Esophagus muscularis mucosa (tissue), 2 donors: ENCODE data around the gene DCTD.

Source experiments
- POLR2A ChIP-seq: fragments of 450-650 bp; IDR thresholded peaks from one replicate; pipeline ENCODE4 v1.6.1; 2017; ENCODE audit warnings: antibody characterized with exemption, moderate library complexity, mild to moderate bottlenecking, low read depth
- POLR2AphosphoS5 ChIP-seq, 2 donors: sonication (generic); formaldehyde crosslinking; IDR thresholded peaks; one replicate each; pipeline ENCODE4 v1.6.1; 2017; ENCODE audit warnings: antibody characterized with exemption in 2 of 2

DNA sequence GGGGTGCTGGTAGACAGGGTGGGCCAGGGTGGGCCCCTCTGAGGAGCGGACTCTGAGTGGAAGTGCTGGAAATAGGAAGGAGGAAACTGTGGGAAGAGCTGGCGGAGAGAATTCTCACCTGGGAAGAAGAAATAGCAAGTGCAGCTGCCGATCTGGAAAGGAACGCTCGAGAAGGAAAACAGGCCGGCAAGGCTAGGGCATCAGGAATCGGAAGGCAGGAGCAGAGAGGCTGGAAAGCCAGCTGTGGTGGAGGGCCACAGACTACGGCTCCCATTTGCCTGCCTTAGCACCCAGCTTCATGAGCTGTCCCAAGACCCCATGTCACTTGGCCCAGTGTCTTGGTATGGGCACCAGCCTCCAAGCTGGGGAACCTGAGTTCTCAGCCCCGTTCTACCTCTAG, 37.3 kb downstream of the DCTD start:
- TF ChIP-seq POLR2A (no peak), POLR2AphosphoS5 (IDR thresholded peaks at IDR 0.05) (no peak)
